Activated T-cell treated with anti-CD3 and anti-CD28 coated beads, Interleukin-2, amount 50 U/mL, for 72 hours (primary cell): Measurements from ENCODE around the gene CDC42BPB. TPM values are rescaled to one million over a fixed set of nuclear protein-coding genes. Genes with fewer than 3 reads are reported as not detected.

Experiments
- ATAC-seq, 2 donors: fragments of 150-1000 bp; cut with Tn5 transposase; replicated peaks in 1 of 2; 2 replicates each; pipeline ENCODE4 v1.10.0; 2021; ENCODE audit warnings: moderate library complexity in 2 of 2, mild to moderate bottlenecking in 1 of 2
- DNase-seq, 2 donors: peaks; one replicate each; pipeline ENCODE4 v3.0.0; 2021 to 2022; ENCODE audit warnings: mixed read lengths in 1 of 2
- H3K27ac Mint-ChIP-seq: one replicate; pipeline ENCODE4 v1.8.0; 2022; ENCODE audit warnings: mild to moderate bottlenecking, moderate library complexity, mixed read lengths
- H3K27me3 Mint-ChIP-seq: one replicate; pipeline ENCODE4 v1.8.0; 2022; ENCODE audit warnings: low read depth, mixed read lengths
- H3K36me3 Mint-ChIP-seq, 2 donors: one replicate each; pipeline ENCODE4 v1.8.0; 2022; ENCODE audit warnings: mixed read lengths in 2 of 2, mild to moderate bottlenecking in 1 of 2; ENCODE audit not compliant: insufficient read depth in 2 of 2
- H3K4me1 Mint-ChIP-seq: one replicate; pipeline ENCODE4 v1.8.0; 2022; ENCODE audit warnings: low read depth, mixed read lengths
- H3K4me3 Mint-ChIP-seq, 2 donors: one replicate each; pipeline ENCODE4 v1.8.0; 2022; ENCODE audit warnings: mild to moderate bottlenecking in 2 of 2, mixed read lengths in 2 of 2, moderate library complexity in 2 of 2
- H3K9me3 Mint-ChIP-seq, 2 donors: one replicate each; pipeline ENCODE4 v1.8.0; 2022; ENCODE audit warnings: mixed read lengths in 2 of 2
- total RNA-seq, 2 donors: library from RNA; stranded (reverse); gene quantifications; one replicate each; pipeline ENCODE4 v1.2.3, GENCODE V29; 2022

CDC42BPB gene
- total RNA-seq, 2 donors from 2014 or later = 3.7 to 5.4 TPM

DNA sequence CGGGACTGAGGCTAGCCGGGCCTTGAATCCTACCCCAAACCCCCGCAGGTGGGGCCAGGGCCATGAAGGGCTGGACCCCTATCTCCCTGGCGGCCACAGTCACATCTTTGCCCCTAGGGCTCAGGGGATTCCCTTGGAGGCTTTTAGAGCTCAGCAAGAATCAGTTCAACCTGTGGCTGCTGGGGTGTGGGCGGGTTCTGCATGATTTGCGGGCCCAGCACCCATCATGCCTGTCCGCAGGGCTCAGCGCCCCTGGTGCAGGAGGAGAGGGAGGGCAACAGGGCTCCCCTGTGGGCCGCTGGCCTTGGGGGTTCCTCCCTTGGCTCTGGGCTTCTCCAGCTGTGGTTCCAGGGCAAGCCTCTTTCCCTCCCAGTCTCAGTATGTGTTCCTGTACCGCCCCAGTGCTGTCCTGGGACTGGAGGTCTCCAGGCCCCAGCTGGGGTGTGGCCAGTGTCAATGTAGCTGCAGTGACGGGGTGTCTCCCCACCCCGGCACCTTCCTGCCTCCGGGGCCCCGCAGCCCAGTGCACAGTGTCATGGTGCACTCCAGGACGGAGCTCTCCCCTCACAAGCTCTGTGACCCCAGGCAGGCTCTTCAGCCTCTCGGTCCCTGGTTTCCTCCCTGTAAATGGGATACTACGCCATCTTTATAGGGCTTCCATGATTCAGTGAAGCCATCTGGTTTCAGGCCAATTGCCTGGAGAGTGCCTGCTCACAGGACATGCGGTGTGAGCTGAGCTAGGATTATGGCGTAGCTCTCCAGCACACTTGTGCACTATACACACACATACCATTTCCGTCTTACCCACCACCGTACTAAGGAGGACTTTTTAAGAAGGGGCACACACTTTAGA lies 16.8 kb upstream of the CDC42BPB start:
- Mint-ChIP-seq H3K27ac (no peak overlapping the region), H3K9me3 (no peaks in the 10 kb centered on the region), H3K27me3 (peaks cover 5% of the 10 kb centered on the region), H3K4me1 (no peaks in the 10 kb centered on the region), H3K4me3 (no peak overlapping the region), H3K36me3 (no peaks in the 10 kb centered on the region)
- DNase-seq (no peak), ATAC-seq (no peak)

- ATAC-seq (no peak), DNase-seq (no peak)
- peaks cover 5% of the 10 kb centered on the region for H3K27me3 Mint-ChIP-seq
- no peak overlapping the region for H3K27ac Mint-ChIP-seq
- H3K4me3 Mint-ChIP-seq = no peak overlapping the region
- H3K9me3 Mint-ChIP-seq = no peaks in the 10 kb centered on the region
- no peaks in the 10 kb centered on the region for H3K36me3 Mint-ChIP-seq
- H3K4me1 Mint-ChIP-seq = no peaks in the 10 kb centered on the region
Observed at GRCh38 chr14:103073367-103073875, 16.1 kb upstream of the CDC42BPB start.

DNA sequence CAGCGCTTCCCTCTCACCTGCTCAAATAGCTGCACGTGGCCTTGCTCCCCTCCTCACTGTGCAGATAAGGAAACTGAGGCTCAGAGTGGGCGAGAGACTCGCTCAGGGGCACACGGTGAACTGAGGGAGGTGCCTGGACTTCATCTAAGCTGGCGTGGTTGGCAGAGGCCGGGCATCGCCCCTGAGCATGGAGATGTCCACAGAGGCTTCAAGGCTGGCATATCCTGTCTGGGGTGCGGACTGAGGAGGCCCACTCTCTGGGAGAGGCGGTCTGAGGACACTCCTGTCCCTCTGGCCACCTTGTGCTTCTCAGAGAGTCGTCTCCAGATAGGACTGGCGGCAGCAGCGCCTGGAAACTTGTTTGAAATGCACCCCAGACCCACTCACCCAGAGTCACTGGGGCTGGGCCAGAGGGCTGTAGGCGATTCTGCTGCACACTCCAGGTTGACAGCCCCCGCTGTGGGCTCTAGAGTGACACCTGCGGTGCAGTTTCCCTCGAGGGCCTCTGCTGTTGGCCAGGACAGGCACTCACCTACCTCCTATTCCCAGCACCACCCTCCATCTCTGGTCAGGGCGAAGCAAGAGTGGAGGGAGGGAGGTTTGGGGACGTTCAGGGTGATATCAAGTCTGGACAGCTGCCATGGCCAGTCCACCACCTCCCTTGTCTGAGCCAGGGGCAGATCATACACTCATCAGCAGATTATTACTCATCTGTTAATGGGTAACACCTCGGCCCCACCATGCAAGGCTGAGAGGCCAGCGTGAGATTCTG lies 15.4 kb upstream of the CDC42BPB start:
- Mint-ChIP-seq H3K4me1 (no peaks in the 10 kb centered on the region), H3K4me3 (no peak overlapping the region), H3K27me3 (peaks cover 5% of the 10 kb centered on the region), H3K27ac (no peak overlapping the region), H3K9me3 (no peaks in the 10 kb centered on the region), H3K36me3 (no peaks in the 10 kb centered on the region)
- ATAC-seq = no peak
- DNase-seq = no peak

DNA sequence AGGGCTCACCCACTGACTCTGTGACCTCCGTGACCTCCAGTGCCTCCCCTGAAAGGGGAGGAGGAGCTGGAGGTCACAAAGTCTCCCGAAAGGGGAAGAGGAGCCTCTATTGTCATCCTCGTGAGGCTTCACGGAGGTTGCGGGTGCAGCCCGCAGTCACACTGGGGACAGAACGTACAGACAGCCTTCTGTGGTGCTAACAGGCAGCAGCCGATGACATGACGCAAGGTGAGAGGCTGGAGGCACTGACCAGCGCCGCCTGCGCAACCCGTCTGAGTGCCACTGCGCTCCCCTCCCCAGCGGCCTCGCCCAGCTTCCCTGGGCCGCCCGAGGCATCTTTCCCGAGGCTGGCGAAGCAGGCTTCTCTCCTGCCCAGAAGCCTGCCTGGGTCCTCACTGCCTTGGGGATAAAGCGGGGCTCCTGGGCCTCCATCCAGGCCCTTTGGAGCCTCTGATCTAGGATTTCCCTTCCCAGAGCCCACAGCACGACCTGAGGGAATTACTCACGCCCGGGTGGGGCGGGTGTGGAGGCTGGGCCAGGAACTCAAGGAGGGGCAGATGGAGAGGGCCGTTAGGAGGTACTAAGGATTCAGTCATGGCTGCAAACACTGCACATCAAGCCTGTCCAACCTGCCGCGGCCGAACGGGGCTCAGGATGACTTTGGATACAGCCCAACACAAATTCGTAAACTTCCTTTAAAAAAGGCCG lies 14.3 kb upstream of the CDC42BPB start:
- DNase-seq (no peak), ATAC-seq (no peak)
- Mint-ChIP-seq H3K9me3 (no peaks in the 10 kb centered on the region), H3K4me3 (no peak overlapping the region), H3K27me3 (peaks cover 5% of the 10 kb centered on the region), H3K27ac (no peak overlapping the region), H3K36me3 (no peaks in the 10 kb centered on the region), H3K4me1 (no peaks in the 10 kb centered on the region)

- ATAC-seq = no peak
Observed at GRCh38 chr14:103070971-103071542, 13.7 kb upstream of the CDC42BPB start.

GRCh38 chr14:103070263-103070885 lies 13.0 kb upstream of the CDC42BPB start:
- Mint-ChIP-seq H3K27ac (no peak overlapping the region), H3K4me1 (no peaks in the 10 kb centered on the region), H3K9me3 (no peaks in the 10 kb centered on the region), H3K4me3 (no peak overlapping the region), H3K36me3 (no peaks in the 10 kb centered on the region), H3K27me3 (peaks cover 5% of the 10 kb centered on the region)
- no peak for DNase-seq
- ATAC-seq = no peak

More at GRCh38 chr14:103070971-103071542, 13.7 kb upstream of the CDC42BPB start:
- Mint-ChIP-seq H3K4me3 (no peak overlapping the region), H3K4me1 (no peaks in the 10 kb centered on the region), H3K9me3 (no peaks in the 10 kb centered on the region), H3K27me3 (peaks cover 5% of the 10 kb centered on the region), H3K27ac (no peak overlapping the region), H3K36me3 (no peaks in the 10 kb centered on the region)
- DNase-seq = no peak

DNA sequence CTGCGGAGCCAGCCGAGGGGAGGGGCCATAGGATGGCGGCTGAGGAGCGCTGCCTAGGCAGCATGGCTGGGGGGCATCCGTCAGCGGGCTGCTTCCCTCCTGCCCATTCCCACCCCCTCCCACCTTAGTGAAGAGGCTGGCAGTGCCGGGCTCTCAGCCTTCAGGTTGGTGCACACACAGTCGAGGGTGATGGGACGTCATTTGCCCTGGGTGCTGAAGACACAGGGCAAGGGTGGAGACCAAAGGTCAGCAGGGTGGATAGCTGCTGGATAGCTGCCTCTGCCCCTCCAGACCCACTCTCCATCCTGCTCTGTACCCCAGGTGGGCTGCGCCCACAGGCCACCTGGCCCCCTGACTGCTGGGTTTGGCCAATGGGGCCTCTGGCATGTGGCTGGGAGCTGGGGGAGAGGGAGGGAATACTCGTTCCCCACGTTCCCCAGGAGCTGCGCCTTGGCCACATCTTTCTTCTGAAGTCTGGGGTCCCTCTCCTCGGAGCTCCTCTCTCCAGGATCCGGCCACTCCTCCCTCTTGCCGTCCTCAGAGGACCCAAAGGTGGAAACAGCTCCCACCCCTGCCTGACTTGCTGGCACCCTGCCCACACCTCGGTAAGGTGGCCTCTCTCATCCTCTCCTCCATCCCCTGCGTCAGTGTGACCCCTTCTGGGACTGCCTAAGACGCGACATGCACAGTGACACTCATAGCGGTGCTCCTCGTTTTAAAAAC lies 11.2 kb upstream of the CDC42BPB start:
- H3K27ac Mint-ChIP-seq = no peak overlapping the region
- ATAC-seq (no peak), DNase-seq (no peak)
- peaks cover 4% of the 10 kb centered on the region for H3K27me3 Mint-ChIP-seq
- no peaks in the 10 kb centered on the region for H3K4me1 Mint-ChIP-seq
- no peaks in the 10 kb centered on the region for H3K36me3 Mint-ChIP-seq
- no peak overlapping the region for H3K4me3 Mint-ChIP-seq
- no peaks in the 10 kb centered on the region for H3K9me3 Mint-ChIP-seq

- no peak overlapping the region for H3K27ac Mint-ChIP-seq
- ATAC-seq = no peak
- H3K9me3 Mint-ChIP-seq = no peaks in the 10 kb centered on the region
- DNase-seq = no peak
- no peaks in the 10 kb centered on the region for H3K36me3 Mint-ChIP-seq
- H3K4me1 Mint-ChIP-seq = no peaks in the 10 kb centered on the region
- peaks cover 6% of the 10 kb centered on the region for H3K27me3 Mint-ChIP-seq
- no peak overlapping the region for H3K4me3 Mint-ChIP-seq
Observed at GRCh38 chr14:103067231-103067954, 10.0 kb upstream of the CDC42BPB start.

DNA sequence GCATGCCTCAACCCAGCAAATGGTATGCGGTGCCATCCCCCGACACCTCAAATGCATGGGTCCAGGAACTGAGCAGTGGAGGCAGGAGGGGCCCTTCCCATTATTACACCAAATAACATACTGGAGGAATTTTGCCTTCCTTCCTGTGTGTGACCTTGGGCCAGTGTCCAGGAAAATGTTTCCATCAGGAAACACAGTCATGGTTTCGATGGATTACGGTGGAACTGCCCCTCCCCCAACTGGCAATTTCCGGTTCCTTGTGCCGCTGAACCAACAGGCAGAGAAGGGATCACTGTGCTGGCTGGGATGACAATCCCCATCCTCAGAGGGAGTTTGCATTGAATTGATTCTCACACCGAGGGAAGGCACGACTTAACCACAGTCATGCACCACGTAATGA lies 9.1 kb upstream of the CDC42BPB start:
- DNase-seq = no peak
- H3K4me1 Mint-ChIP-seq = no peaks in the 10 kb centered on the region
- no peaks in the 10 kb centered on the region for H3K36me3 Mint-ChIP-seq
- no peak overlapping the region for H3K4me3 Mint-ChIP-seq
- H3K27me3 Mint-ChIP-seq = peaks cover 13% of the 10 kb centered on the region
- no peak overlapping the region for H3K27ac Mint-ChIP-seq
- no peak for ATAC-seq
- no peaks in the 10 kb centered on the region for H3K9me3 Mint-ChIP-seq

DNA sequence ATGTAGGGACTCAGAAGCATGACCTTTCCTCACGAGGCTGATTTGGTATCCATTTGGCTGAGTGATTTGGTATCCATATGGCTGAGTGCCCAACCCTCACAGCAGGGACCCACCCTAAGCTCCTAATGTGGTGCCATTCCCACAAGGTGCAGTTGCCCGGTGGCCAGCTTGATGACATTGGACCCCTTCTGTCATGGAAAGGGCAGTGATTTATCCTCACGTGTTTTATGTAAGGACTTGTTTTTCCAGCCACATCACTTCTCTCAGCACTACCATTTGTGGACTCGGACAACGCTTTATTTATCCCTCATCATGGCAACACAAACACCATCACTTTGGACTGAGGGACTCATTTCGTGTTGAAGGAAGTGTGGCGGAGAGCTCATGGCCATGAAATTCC lies 8.5 kb upstream of the CDC42BPB start:
- peaks cover 16% of the 10 kb centered on the region for H3K27me3 Mint-ChIP-seq
- DNase-seq (no peak), ATAC-seq (no peak)
- no peaks in the 10 kb centered on the region for H3K36me3 Mint-ChIP-seq
- H3K4me3 Mint-ChIP-seq = no peak overlapping the region
- H3K27ac Mint-ChIP-seq = no peak overlapping the region
- no peaks in the 10 kb centered on the region for H3K4me1 Mint-ChIP-seq
- H3K9me3 Mint-ChIP-seq = no peaks in the 10 kb centered on the region

- no peaks in the 10 kb centered on the region for H3K4me1 Mint-ChIP-seq
- no peak overlapping the region for H3K4me3 Mint-ChIP-seq
- no peaks in the 10 kb centered on the region for H3K9me3 Mint-ChIP-seq
- H3K27ac Mint-ChIP-seq = no peak overlapping the region
- peaks cover 25% of the 10 kb centered on the region for H3K27me3 Mint-ChIP-seq
- ATAC-seq (no peak), DNase-seq (no peak)
- no peaks in the 10 kb centered on the region for H3K36me3 Mint-ChIP-seq
Observed at GRCh38 chr14:103064978-103065377, 7.6 kb upstream of the CDC42BPB start.
